ENCODE data around the gene CBX2. TPM values are rescaled to one million over a fixed set of nuclear protein-coding genes. Genes with fewer than 3 reads are reported as not detected.
"Not testable (repeated sequence)": the region's sequence is repeated elsewhere in the genome, so short reads cannot be mapped to it uniquely, and the experiment has no call there.

Gene CBX2
- polyA plus RNA-seq, 3 donors: 23.7 to 31.8 (median 26.9) TPM

DNA sequence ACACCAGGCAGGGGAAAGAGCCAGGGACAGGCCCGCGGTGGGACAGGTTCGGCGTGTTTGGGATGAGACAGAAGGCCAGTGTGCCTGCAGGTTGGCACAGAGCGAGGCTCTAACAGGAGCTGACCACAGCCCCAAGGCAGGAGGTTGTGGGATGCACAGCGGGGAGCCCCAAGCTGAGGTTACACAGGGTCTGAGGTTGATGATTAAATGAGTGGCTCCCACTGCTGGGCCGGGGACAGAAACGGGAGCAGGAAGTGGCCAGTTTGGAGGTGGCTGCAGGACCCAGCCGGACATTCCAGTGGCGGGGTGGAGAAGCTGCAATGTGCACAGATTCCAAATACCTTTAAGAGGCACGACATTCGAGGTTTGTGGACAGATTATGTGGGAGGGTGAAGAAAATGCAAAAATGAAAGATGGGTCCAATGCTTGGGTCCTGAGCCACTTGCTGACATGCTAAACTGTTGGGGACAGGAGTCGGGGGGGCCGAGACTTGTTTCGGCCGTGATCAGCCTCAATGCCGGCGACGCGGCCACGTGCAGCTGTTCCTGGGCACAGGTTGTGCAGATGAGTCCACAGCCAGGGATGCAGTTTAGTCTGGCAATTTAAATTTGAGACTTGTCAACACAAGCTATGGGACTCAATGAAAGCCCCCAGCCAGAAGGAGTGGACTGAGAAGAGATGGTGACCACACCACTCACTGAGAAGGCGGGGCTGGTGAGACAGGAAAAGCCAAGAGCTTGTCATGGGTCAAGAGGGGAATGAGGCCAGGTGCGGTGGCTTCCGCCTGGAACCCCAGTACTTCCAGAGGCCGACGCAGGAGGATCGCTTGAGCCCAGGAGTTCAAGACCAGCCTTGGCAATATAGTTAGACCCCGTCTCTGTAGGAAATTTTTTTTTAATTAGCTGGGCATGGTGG lies 38.5 kb upstream of the CBX2 start:
- no peak for DNase-seq (ENCODE audit: extremely low read depth in 1 of 11, low read depth in 9 of 11, low spot score in 4 of 11)

DNA sequence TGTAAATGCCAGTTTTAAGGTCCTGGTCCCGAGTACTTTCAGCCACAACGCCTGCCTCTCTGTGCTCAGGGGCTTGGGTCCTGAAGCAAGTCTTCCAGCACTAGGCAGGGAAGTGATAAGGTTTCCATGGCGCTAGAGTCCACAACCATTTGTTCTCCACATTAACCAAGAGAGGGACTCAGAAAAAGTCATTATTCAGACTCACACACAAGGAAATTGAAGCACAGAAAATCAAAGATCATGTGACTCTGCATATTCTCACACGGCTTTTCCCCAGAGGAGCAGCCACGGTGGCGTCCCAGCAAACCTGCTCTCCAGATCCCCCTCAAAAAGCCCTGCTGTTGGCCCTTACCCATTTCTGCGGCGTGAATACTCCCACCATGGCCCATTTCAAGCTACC lies 37.5 kb upstream of the CBX2 start:
- peak in 2 of 11 donors; percentile 34 to 39 for DNase-seq (ENCODE audit: extremely low read depth in 1 of 11, low read depth in 9 of 11, low spot score in 4 of 11)

DNA sequence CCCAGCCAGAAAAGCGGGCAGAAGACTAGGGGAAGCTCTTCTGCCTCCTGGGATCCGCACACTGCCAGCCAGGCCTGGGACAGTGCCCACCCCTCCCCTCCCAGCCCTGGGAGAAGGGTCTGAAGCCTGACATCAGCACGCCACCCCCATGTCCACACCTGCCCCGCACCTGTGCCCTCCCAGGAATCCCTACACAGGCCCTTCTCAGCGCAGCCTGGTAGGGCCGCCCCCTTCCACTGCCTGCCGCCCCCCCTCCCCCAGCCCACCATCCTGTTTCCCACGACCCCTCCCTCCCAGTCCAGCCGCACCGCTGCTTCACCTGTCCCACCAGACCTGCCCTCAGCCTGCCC lies 36.6 kb upstream of the CBX2 start:
- no peak for DNase-seq (ENCODE audit: extremely low read depth in 1 of 11, low read depth in 9 of 11, low spot score in 4 of 11)

DNA sequence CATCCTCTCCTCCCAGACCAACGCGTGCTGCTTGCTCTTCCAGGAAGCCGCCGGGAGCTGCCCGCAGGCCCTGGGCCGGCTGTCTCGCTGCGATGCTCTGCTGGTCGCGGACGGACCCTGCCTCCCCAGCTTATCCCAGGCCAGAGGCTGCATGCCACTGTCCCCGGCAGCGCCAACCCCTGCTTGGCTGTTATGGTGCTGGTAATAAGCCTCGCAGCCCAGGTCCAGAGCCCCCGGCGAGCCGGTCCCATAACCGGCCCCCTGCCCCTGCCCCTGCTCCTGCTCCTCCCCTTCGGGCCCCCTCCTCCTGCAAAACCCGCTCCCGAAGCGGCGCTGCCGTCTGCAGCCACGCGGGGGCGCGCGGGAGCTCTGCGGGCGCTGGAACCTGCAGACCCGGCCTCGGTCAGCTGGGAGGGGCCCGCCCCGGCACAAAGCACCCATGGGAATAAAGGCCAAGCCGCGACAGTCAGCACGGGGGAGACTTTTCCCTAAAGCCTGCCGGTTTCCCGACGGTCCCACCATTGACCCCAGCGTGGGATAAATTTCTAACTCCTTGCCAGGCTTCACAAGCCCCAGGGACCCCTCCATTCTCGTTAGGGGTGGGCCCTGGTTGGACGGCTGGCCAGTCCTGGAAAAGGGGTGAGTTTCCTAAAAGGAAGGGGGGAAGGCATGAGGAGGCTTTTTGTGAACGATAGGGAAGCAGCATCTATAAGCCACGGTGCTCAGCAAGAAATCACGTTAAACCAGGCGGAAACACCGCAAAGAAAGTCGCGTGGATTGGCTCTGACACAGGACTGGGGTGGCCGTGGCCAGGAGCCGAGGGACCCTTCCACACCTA lies 36.0 kb upstream of the CBX2 start:
- DNase-seq (ENCODE audit: extremely low read depth in 1 of 11, low read depth in 9 of 11, low spot score in 4 of 11): peak in 9 of 11 donors; percentile 59 to 78 (median 72)

DNA sequence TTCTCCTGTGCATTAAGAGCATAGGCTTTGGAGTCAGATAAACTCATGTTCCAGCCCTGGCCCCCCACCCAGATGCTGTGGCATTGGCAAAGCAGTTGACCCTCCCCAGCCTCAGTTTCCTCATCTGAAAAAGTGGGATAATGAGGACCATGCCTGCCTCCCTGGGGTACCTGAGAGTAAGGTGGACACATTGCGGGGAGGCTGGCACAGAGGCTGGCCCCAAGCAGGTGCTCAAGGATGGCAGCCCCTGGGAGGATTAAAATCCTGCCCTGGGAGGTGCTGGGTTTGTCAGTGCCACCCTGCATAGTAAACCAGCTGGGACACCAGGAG lies 35.4 kb upstream of the CBX2 start:
- DNase-seq (ENCODE audit: extremely low read depth in 1 of 11, low read depth in 9 of 11, low spot score in 4 of 11): no peak

DNA sequence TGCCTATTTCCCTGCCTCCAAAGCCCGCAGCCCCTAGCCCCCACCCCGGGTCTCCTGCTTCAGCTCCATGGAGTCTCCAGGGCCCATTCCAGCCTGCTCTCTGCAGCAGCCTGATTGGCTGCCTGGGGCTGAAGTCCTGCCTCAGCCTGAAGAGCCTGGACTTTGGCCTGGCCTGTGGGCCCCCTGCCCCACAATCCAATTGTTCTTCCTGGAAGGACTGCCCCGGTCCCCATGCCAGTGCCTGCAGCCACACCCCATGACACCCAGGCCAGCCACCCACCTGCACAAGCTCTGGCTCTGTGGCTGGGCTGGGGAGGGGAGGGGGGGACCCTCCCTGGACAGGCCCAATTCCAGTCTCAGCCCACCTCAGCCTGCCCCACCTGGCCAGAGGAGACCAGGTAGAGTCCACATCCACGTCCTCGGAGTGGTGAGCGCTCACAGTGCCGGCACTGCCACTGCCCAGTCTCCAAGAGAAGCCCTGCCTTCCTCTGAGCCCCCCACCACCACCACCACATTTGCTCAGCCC lies 34.9 kb upstream of the CBX2 start:
- DNase-seq (ENCODE audit: extremely low read depth in 1 of 11, low read depth in 9 of 11, low spot score in 4 of 11): no peak

DNA sequence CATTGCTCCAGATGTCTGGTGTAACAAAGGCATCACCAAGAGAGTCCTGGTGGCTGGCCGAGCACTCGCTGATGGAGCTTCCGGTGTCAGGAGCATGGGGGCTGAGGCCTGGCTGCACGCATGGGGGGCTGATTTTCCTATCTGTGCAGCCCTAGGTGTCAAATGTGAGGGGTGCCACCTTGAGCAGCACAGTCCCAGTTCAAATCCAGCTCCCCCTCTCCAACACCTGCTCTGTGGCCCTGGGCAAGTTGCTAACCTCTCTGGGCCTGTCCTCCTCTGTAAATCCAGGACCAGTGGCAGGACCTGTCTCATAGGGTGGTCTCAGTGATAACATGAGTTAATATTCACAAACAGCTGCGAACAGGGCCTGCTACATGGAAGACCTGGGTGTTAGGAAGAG lies 34.3 kb upstream of the CBX2 start:
- DNase-seq (ENCODE audit: extremely low read depth in 1 of 11, low read depth in 9 of 11, low spot score in 4 of 11): no peak

DNA sequence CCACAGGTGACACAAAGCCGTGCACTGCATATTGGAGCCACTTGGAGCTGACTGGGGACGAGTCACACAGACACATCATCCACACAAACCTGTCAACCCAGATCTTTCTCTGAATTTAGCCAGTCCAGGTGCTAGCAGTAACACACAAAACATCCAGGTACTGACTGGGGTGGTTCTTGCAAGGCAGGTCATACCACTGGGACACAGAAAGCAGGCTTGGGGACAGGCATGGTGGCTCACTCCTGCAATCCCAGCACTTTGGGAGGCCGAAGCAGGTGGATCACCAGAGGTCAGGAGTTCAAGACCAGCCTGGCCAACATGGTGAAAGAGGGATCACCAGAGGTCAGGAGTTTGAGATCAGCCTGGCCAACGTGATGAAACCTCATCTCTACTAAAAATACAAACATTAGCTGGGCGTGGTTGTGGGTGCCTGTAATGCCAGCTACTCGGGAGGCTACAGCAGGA lies 32.3 kb upstream of the CBX2 start:
- DNase-seq (ENCODE audit: extremely low read depth in 1 of 11, low read depth in 9 of 11, low spot score in 4 of 11): no peak

DNA sequence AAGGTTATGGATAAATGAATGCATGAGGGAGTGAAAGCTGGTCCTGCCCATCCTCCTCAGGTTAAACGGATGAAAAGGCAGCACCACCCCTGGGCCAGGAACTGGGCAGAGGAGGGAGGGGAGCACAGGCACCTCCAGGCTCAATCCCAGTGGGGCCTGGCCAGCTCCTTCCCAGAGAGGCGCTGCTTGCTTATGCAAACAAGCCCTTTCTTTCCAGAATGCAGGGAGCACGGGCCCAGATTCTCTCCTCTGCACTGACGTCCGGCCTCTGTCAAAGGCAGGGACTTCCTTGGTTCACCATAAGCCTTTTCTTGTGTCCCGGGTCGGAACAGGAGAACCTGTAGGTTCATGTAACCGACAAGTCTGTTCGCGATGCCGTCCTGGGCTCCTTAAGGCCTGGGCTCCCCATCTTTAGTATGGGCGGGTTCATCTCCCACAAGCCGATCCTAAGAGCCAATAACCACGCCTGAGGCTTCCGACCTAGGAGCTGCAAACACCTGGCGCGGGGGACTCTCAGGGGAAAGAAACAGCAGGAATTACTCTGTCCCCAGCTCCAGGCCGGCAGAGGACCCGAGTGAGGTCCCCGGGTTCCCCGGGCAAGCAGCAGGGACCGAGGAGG lies 30.9 kb upstream of the CBX2 start:
- DNase-seq (ENCODE audit: extremely low read depth in 1 of 11, low read depth in 9 of 11, low spot score in 4 of 11): no peak

DNA sequence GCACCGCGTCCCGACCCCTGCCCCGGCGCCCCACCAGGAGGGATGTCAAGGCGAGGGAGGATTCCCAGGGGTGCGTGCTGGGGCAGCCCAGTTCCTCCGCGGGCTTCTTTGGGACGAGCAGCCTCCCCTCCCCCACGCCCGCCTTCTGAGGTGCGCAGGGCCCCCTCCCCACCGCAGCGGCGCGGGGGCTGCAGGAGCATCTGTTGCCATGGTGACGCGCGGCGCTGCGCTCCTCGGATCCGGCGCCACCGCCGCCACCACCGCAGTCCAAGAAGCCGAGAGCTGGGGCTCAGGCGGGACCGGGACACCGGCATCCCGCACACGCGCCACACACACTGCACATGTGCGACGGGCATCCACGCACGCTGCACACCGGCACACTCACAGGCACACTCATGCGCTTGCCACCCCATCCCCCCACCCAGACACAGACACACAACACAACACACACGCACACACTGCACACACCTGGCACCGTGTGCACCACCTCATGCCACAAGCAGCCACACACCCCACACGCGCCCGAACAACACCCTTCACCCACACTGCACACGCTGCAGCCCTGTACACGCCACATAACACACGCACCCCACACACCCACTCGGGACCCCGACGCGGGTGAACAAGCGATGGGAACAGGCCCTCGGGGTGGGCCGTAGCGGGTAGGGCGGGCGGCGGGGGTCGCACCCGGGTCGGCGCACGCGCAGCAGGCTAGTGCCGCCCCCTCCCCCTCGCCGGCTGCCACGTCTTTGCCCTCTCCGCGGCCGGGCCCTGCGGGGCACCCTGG lies 30.2 kb upstream of the CBX2 start:
- peak in 1 of 11 donors; percentile 28 for DNase-seq (ENCODE audit: extremely low read depth in 1 of 11, low read depth in 9 of 11, low spot score in 4 of 11)

DNA sequence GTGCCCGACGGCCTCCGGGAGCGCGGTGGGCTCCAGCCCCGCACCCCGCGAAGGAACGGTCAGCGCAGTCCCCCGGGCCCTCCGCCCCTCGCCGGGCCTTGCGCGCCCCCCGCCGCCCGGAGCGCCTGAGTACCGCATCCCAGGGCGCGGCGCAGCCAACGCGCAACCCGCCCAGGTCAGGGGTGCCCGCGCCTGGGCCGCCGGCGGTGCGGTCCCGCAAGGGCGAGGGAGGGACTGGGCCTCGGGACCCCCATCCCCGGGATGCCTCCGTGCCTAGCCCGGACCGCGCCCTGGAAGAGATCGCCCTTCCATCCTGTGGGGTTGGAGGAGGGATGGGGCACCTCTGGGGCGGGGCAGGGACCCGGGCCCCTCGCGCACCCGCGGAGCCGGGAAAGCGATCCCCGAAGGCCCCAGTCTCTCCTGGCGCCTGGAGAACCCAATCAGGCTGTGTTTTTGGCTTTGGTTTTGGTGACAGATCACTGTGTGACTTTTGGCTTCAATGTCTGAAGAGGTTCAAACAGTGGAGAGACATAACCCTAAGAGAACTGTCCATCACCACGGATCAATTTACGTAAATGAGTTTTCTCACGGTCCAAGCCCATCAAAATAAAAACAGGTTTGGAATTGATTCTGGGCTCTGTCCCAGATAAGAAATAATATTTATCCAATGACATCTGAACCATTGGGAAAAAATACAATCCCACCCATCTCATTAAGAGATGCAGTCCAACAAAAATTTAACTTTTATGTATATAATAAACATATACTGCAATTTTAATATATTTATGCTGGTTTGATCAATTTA lies 29.5 kb upstream of the CBX2 start:
- DNase-seq (ENCODE audit: extremely low read depth in 1 of 11, low read depth in 9 of 11, low spot score in 4 of 11): no peak

DNA sequence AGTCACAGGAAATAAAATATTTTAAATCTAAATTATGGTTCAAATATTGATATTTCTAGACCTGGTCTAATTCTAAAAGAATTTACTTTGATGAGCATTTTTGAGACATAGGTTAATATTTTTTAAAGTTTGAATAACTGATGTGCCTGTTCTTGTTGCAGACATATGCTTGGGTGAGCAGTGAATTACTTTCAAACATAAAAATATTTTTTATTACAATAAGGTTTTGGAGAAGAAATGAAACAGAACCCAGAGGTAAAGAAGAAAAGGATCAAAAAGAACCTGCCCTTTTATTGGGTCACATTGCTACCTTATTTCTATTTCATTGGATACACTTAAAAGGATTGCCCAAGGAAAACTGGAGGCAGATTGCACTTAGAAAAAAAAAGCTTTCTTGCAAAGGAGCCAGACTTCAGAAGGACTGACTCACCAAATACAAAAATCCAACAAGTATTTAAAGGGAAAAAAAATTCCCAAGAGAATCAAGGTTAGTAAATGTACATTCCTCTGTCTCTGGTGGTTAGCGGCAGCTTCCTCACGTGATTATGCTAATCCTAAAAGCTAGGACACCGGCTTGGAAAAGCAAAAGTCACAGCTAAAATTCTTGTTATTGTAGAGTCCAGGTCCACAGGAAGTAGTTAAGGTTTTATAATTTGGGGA lies 28.7 kb upstream of the CBX2 start:
- no peak for DNase-seq (ENCODE audit: extremely low read depth in 1 of 11, low read depth in 9 of 11, low spot score in 4 of 11)

DNA sequence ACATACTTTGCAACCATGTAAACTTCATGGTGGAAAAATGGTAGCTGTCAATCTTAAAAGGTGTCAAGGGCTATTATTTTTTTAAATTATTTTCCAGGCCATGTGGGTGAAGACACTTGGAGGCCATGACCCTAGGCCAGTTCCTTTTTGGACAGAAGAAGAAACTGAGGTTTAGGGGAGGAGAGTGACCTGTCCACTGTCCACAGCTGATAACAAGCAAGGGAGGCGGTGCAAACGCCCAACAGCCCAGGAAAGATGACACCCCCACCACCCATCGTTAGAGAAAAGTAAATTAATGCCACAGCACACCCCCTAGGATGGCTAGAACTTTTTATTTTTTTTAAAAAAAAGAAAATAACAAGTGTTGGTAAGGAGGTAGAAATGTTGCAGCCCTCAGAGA lies 28.0 kb upstream of the CBX2 start:
- DNase-seq (ENCODE audit: extremely low read depth in 1 of 11, low read depth in 9 of 11, low spot score in 4 of 11): no peak

DNA sequence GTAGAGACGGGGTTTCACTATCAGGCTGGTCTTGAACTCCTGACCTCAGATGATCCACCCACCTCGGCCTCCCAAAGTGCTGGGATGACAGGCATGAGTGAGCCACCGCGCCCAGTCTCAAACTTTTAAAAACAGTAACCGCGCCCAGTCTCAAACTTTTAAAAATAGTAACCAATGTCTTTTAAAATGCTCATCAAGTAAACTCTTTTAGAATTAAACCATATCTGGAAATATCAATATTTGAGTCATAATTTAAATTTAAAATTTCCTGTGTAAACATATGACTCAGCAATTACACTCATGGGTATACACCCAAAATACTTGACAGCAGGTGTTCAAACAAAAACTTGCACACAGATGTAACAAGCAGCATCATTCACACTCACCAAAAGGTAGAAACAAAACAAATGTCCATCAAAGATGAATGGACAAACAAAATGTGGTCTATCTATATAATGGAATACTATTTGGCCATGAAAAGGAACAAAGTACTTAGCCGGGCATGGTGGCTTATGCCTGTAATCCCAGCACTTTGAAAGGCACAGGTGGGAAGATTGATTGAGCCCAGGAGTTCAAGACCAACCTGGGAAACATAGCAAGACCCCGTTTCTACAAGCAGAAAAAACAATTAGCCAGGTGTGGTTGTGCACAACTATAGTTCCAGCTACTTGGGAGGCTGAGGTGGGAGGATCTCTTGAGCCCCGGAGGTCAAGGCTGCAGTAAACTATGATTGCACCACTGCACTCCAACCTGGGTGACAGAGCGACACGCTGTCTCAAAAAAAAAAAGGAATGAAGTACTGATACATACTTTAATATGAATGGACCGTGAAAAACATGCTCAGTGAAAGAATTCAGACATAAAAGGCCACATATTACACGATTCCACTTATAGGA lies 27.1 kb upstream of the CBX2 start:
- DNase-seq (ENCODE audit: extremely low read depth in 1 of 11, low read depth in 9 of 11, low spot score in 4 of 11): no peak

DNA sequence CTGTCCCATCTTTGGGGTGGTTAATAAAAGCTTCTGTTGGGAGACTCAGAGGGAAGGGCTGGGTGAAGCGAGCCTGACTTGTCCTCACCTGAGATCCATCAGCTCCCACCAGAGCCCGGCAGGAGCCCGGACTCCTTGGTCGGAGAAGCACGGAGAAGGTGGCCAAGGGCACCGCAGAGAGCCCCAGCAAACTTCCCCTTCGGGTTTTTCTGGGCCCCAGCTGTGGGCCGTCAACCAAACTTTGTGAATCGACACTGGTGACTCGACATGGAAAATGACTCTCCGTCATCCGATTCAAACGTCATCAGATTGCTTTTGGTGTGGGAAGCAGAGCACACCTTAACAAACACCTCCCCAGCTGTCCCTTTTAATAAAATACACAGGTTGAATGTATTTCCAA lies 25.8 kb upstream of the CBX2 start:
- no peak for DNase-seq (ENCODE audit: extremely low read depth in 1 of 11, low read depth in 9 of 11, low spot score in 4 of 11)

DNA sequence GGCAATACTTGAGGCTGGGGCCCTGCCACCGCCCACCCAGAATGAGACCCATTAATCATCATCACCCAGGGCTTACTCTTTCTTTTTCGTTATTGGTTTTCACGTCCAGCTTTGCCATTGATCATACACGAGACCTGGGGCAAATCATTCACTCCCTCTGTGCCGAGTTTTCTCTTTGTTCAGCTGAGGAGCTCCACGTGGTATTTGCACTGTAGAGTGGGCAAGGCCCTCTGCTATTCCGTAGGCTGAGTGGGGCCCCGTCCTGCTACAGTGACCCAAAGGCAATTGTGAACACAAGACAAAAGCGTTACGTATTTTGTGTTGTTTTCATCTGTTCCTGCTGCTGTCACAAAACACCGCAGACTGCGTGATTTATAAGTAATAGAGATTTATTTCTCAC lies 23.6 kb upstream of the CBX2 start:
- DNase-seq (ENCODE audit: extremely low read depth in 1 of 11, low read depth in 9 of 11, low spot score in 4 of 11): no peak

DNA sequence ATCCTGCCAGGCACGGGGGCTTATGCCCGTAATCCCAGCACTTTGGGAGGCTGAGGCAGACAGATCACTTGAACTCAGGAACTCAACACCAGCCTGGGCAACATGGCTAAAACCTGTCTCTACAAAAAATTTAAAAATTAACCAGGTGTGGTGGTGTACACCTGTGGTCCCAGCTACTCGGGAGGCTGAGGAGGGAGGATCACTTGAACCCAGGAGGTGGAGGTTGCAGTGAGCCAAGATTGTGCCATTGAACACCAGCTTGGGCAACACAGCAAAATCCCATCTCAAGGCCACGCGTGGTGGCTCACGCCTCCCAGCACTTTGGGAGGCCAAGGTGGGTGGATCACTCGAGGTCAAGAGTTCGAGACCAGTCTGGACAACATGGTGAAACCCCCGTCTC lies 23.0 kb upstream of the CBX2 start:
- DNase-seq (ENCODE audit: extremely low read depth in 1 of 11, low read depth in 9 of 11, low spot score in 4 of 11): not testable (repeated sequence)
